Measurements from ENCODE around the gene TSPAN17.
A peak's percentile ranks its signal among the peaks of the same experiment; 100 is the strongest.
"Not testable (repeated sequence)": the region's sequence is repeated elsewhere in the genome, so short reads cannot be mapped to it uniquely, and the experiment has no call there.

Gene TSPAN17

GRCh38 chr5:176647030-176647842 is at the start of gene TSPAN17:
TSPAN17 (plus strand) TSS chr5:176647484; CDS start chr5:176647616, 132 bp downstream.
- peak; percentile 84 for DNase-seq (ENCODE audit: low read depth)

GRCh38 chr5:176599749-176600430 is 47.4 kb upstream of the TSPAN17 start:
- DNase-seq (ENCODE audit: low read depth), result not testable (repeated sequence)

GRCh38 chr5:176601901-176602482 is 45.3 kb upstream of the TSPAN17 start:
- DNase-seq (ENCODE audit: low read depth), result no peak

GRCh38 chr5:176603091-176603490 is 44.2 kb upstream of the TSPAN17 start:
- no peak for DNase-seq (ENCODE audit: low read depth)

- no peak for DNase-seq (ENCODE audit: low read depth)
Observed at GRCh38 chr5:176606032-176606431, 41.3 kb upstream of the TSPAN17 start.

GRCh38 chr5:176606875-176607274 is 40.4 kb upstream of the TSPAN17 start:
- no peak for DNase-seq (ENCODE audit: low read depth)

GRCh38 chr5:176608142-176608705 is 39.1 kb upstream of the TSPAN17 start:
- no peak for DNase-seq (ENCODE audit: low read depth)

- no peak for DNase-seq (ENCODE audit: low read depth)
Observed at GRCh38 chr5:176608937-176609723, 38.2 kb upstream of the TSPAN17 start.

- DNase-seq (ENCODE audit: low read depth), result no peak
Observed at GRCh38 chr5:176609724-176610434, 37.4 kb upstream of the TSPAN17 start, which contains the start of gene GPRIN1. GPRIN1 (minus strand) TSS chr5:176610156; CDS start chr5:176599834, 10,322 bp downstream.

GRCh38 chr5:176610435-176610773 is 36.9 kb upstream of the TSPAN17 start:
- DNase-seq (ENCODE audit: low read depth), result no peak

- DNase-seq (ENCODE audit: low read depth), result no peak
Observed at GRCh38 chr5:176611435-176611834, 35.8 kb upstream of the TSPAN17 start.

- DNase-seq (ENCODE audit: low read depth), result no peak
Observed at GRCh38 chr5:176612008-176612407, 35.3 kb upstream of the TSPAN17 start.

GRCh38 chr5:176612855-176613254 is 34.4 kb upstream of the TSPAN17 start:
- no peak for DNase-seq (ENCODE audit: low read depth)

- no peak for DNase-seq (ENCODE audit: low read depth)
Observed at GRCh38 chr5:176614805-176615478, 32.3 kb upstream of the TSPAN17 start.

GRCh38 chr5:176616511-176616910 is 30.8 kb upstream of the TSPAN17 start:
- DNase-seq (ENCODE audit: low read depth), result no peak

GRCh38 chr5:176618783-176619182 is 28.5 kb upstream of the TSPAN17 start:
- no peak for DNase-seq (ENCODE audit: low read depth)

GRCh38 chr5:176619203-176619568 is 28.1 kb upstream of the TSPAN17 start:
- DNase-seq (ENCODE audit: low read depth), result no peak

- DNase-seq (ENCODE audit: low read depth), result no peak
Observed at GRCh38 chr5:176619569-176620332, 27.5 kb upstream of the TSPAN17 start.

GRCh38 chr5:176620333-176620981 is 26.8 kb upstream of the TSPAN17 start:
- DNase-seq (ENCODE audit: low read depth), result no peak
